H1 (cell line): Measurements from ENCODE around the gene EFCAB8. TPM values are rescaled to one million over a fixed set of nuclear protein-coding genes. Genes with fewer than 3 reads are reported as not detected.

Source experiments
- ATF2 ChIP-seq: IDR thresholded peaks from 2 replicates; pipeline ENCODE4 v1.6.1; 2012; ENCODE audit warnings: low read length, inconsistent platforms
- CHD7 ChIP-seq: fragments of 300-600 bp; sonication (generic); IDR thresholded peaks from 2 replicates; pipeline ENCODE4 v1.7.1; 2012; ENCODE audit warnings: low read length, moderate library complexity, mild to moderate bottlenecking, inconsistent platforms; ENCODE audit not compliant: insufficient replicate concordance
- POLR2A ChIP-seq, 2 experiments: IDR thresholded peaks; 1 replicate in 1 of 2; 2 replicates in 1 of 2; pipeline ENCODE4 v1.6.1; 2011; ENCODE audit warnings: low read depth in 2 of 2, low read length in 2 of 2, mild to moderate bottlenecking in 2 of 2; ENCODE audit errors: control extremely low read depth in 1 of 2
- SP2 ChIP-seq: IDR thresholded peaks from 2 replicates; pipeline ENCODE4 v1.6.1; 2012; ENCODE audit warnings: mild to moderate bottlenecking, low read length, inconsistent platforms
- SUZ12 ChIP-seq: fragments of 200-600 bp; sonication (generic); IDR thresholded peaks from 2 replicates; pipeline ENCODE4 v1.6.1; 2012; ENCODE audit warnings: mild to moderate bottlenecking, inconsistent platforms, low read length, moderate library complexity, mixed read lengths
- polyA plus RNA-seq, 7 experiments: library from polyadenylated mRNA; depleted of rRNA in 3 of 7; stranded (reverse) in 5 of 7; unstranded in 2 of 7; fragments of >200 nt in 5 of 7; fragments of 200-250 nt in 2 of 7; gene quantifications; 1 replicate in 5 of 7; 2 replicates in 1 of 7; 4 replicates in 1 of 7; pipeline versions ENCODE4 v1.2.1 to v1.2.3, GENCODE V29; 2011 to 2013; ENCODE audit warnings: missing spikeins in 2 of 7, mixed read lengths in 2 of 7
- total RNA-seq: library from RNA; stranded (reverse); fragmentation: NEBNext Ultra II Directional; extraction: Animal tissue kit (Norgen Biotek cat#: 25700); gene quantifications from 2 replicates; pipeline ENCODE4 v1.2.1, GENCODE V29; 2021

EFCAB8 gene
- total and polyA plus RNA-seq, 2 of the 8 experiments (the other 6 are each of a cell fraction or from before 2014, with no cell fraction given): 0.06 to 0.20 TPM

DNA sequence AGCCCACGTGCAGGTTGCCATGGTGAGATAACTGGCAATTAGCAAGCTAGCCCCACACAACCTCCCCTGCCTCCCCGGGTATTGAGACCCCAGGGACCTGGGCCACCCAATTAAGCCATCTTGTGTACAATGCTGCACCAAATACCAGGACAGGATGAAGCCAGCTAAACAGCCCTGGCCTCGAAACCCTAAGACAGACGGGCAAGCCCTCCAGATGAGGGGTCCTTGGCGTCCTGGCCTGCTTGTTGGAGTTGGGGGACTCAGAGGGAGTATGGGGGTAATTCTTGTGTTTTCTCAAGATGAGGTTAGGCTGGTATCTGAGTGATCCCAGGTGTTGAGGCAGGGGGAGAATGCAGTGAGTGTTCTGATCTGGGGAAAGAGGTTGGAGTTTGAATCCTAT lies 47.8 kb upstream of the EFCAB8 start (continued):
- TF ChIP-seq ATF2: peak; percentile 40; the same call in 1 of the 2 replicates
- peak in 1 of 2 experiments; percentile 76; a peak in 2 of 3 replicates for TF ChIP-seq POLR2A (IDR thresholded peaks at IDR 0.05; ENCODE audit: control extremely low read depth in 1 of 2, low read depth in 2 of 2, low read length in 2 of 2)
- TF ChIP-seq SUZ12: no peak
- TF ChIP-seq SP2: no peak
- no peak for TF ChIP-seq CHD7
